Cardiac muscle cell (in vitro differentiated cells and primary cell): Measurements from ENCODE around the gene NISCH. TPM values are rescaled to one million over a fixed set of nuclear protein-coding genes. Genes with fewer than 3 reads are reported as not detected.

ENCODE experiments used
- DNase-seq, 2 donors: peaks; one replicate each; pipeline versions ENCODE4 v3.0.0 to v3.0.0-alpha.2; 2010 to 2017; ENCODE audit warnings: low read depth in 1 of 2, low spot score in 1 of 2
- H3K27ac ChIP-seq: fragments of 200-600 bp; sonication (generic); 2 replicates; pipeline ENCODE4 v1.5.1; 2016
- H3K27me3 ChIP-seq: fragments of 200-600 bp; sonication (generic); 2 replicates; pipeline ENCODE4 v1.6.0; 2016; ENCODE audit warnings: control low read depth
- H3K36me3 ChIP-seq: fragments of 200-600 bp; sonication (generic); 2 replicates; pipeline ENCODE4 v1.5.1; 2016; ENCODE audit warnings: control low read depth
- H3K4me1 ChIP-seq: fragments of 200-600 bp; sonication (generic); 2 replicates; pipeline ENCODE4 v1.8.1; 2017; ENCODE audit warnings: low read depth, mild to moderate bottlenecking, mixed run types
- H3K4me3 ChIP-seq: fragments of 200-600 bp; sonication (generic); 2 replicates; pipeline ENCODE4 v1.5.1; 2016; ENCODE audit warnings: mild to moderate bottlenecking
- H3K9me3 ChIP-seq: fragments of 200-600 bp; sonication (generic); 2 replicates; pipeline ENCODE4 v1.5.1; 2017; ENCODE audit warnings: low read depth, mild to moderate bottlenecking, control low read depth
- CTCF ChIP-seq: IDR thresholded peaks from 2 replicates; pipeline ENCODE4 v1.5.1; 2012; ENCODE audit warnings: low read depth, mild to moderate bottlenecking, low read length
- polyA plus RNA-seq: library from polyadenylated mRNA; unstranded; fragments of >200 nt; fragmentation: Nextera tagmentation; extraction: Ambion mirVana; gene quantifications from 2 replicates; pipeline ENCODE4 v1.2.1, GENCODE V29; 2016
- total RNA-seq: library from RNA; depleted of rRNA; stranded (reverse); fragments of >200 nt; gene quantifications from 2 replicates; pipeline ENCODE4 v1.2.3, GENCODE V29; 2016

Gene NISCH
- total and polyA plus RNA-seq, 2 experiments from 2014 or later = 80.8 to 205 TPM

GRCh38 chr3:52531860-52532516 lies 76.6 kb downstream of the NISCH start:
- Histone ChIP-seq H3K27me3 (no peaks in the 10 kb centered on the region), H3K27ac (no peak overlapping the region), H3K9me3 (no peaks in the 10 kb centered on the region), H3K4me1 (peaks cover 12% of the 10 kb centered on the region), H3K36me3 (peaks cover 15% of the 10 kb centered on the region), H3K4me3 (peak overlapping the region; percentile 84)
- no peak for TF ChIP-seq CTCF
- no peak for DNase-seq

GRCh38 chr3:52532517-52532837 lies 77.1 kb downstream of the NISCH start:
- Histone ChIP-seq H3K4me1 (peaks cover 14% of the 10 kb centered on the region), H3K27me3 (no peaks in the 10 kb centered on the region), H3K4me3 (peak overlapping the region; percentile 84), H3K9me3 (no peaks in the 10 kb centered on the region), H3K27ac (no peak overlapping the region), H3K36me3 (peaks cover 14% of the 10 kb centered on the region)
- TF ChIP-seq CTCF = no peak
- peak in 1 of 2 donors; percentile 77 for DNase-seq

GRCh38 chr3:52532838-52533622 lies 77.6 kb downstream of the NISCH start:
- no peak for TF ChIP-seq CTCF
- Histone ChIP-seq H3K27ac (no peak overlapping the region), H3K27me3 (no peaks in the 10 kb centered on the region), H3K4me3 (peak overlapping the region; percentile 84), H3K4me1 (peaks cover 19% of the 10 kb centered on the region), H3K9me3 (no peaks in the 10 kb centered on the region), H3K36me3 (peaks cover 9% of the 10 kb centered on the region)
- peak; percentile 23 to 63 for DNase-seq

GRCh38 chr3:52533623-52534280 lies 78.3 kb downstream of the NISCH start, which contains the start of gene NT5DC2:
Gene NT5DC2 (minus strand): TSS chr3:52533857. CDS start chr3:52533737, 120 bp downstream.
- no peak for TF ChIP-seq CTCF
- peak within 1 kb of the TSS; percentile 84 for H3K4me3 ChIP-seq
- peak within 1 kb of the TSS; percentile 69 for H3K27ac ChIP-seq
- H3K9me3 ChIP-seq = no peaks in the 10 kb centered on the region
- peak; percentile 83 to 90 for DNase-seq
- peaks cover 3% of the 10 kb centered on the region for H3K36me3 ChIP-seq
- H3K27me3 ChIP-seq = no peaks in the 10 kb centered on the region
- peaks cover 25% of the 10 kb centered on the region for H3K4me1 ChIP-seq

GRCh38 chr3:52534281-52535183 lies 79.1 kb downstream of the NISCH start:
- H3K4me1 ChIP-seq = peaks cover 26% of the 10 kb centered on the region
- no peaks in the 10 kb centered on the region for H3K36me3 ChIP-seq
- H3K9me3 ChIP-seq = no peaks in the 10 kb centered on the region
- H3K27ac ChIP-seq = peak overlapping the region; percentile 69
- no peak for TF ChIP-seq CTCF
- peak overlapping the region; percentile 41 for H3K4me3 ChIP-seq
- no peaks in the 10 kb centered on the region for H3K27me3 ChIP-seq
- peak in 1 of 2 donors; percentile 41 for DNase-seq
